ENCODE data around the gene PEX12. TPM values are rescaled to one million over a fixed set of nuclear protein-coding genes. Genes with fewer than 3 reads are reported as not detected.
A peak's percentile ranks its signal among the peaks of the same experiment; 100 is the strongest.

PEX12 gene
- total and polyA plus RNA-seq, 11 donors = 2.6 to 10.8 (median 7.9) TPM

DNA sequence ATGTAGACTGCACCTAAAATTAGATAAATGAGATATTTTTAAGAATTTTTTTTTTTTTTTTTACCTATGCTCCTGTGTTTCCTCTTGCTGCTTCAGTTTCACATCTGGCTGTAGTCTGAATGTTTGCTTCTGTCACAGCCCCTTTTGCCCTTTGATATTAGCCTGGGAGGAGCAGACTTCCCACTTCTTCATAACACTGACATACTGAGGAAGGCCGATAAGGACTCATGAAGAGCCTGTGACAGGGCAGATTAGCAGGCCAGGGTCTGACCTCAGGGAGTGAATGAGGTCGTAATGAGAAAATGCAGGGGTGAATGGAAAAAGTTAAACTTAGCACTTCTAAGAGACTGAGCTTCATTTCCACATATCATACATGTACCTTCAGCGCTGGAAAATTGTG, 17.7 kb downstream of the PEX12 start, which contains the start of gene SLFN14:
SLFN14 (minus strand) TSS at position 117 of the 400 bp plus-strand sequence. CDS start 2,757 bp downstream, outside the sequence.
- H3K27me3 ChIP-seq = peaks cover 0 to 14% (median 0%) of the 10 kb centered on the region in 9 donors

DNA sequence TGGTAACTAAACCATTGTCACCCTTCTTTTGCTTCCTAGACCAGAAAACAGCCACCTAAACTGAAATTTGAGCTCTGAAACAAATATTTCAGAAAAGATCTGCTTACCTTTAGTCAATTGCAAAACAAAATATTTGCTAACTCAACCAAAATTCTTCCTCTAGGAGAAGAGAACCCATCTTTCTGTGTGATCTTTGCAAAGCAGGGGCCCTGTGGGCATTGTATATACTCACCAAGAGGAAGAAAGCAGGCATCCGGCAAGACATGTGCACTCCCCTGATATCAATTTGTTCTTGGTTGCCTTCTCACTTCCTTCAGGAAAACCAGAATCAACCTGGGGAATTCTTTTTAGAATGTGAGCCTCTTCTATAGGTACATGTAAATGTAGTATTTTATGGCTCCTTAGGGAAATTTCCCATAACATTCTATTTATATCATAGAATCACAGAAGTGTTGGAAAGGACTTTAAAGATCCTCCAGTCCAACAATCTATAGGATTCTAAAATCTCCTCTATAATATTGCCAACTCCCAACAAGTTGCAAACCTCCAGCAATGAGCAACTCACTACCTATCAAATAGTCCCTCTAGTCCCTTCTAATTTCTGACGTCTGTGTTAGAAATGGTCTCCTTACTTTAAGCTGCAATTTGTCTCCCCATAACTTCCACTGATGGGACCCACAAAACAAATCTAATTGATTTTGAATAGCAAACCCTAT, 18.7 kb downstream of the PEX12 start:
- Histone ChIP-seq H3K36me3 (no peaks in the 10 kb centered on the region), H3K27ac (no peak overlapping the region), H3K9me3 (no peaks in the 10 kb centered on the region), H3K4me1 (peaks cover 0 to 6% (median 0%) of the 10 kb centered on the region in 12 donors), H3K4me3 (no peak overlapping the region), H3K27me3 (peaks cover 0 to 15% (median 0%) of the 10 kb centered on the region in 9 donors)
- TF ChIP-seq, protein P1, sequence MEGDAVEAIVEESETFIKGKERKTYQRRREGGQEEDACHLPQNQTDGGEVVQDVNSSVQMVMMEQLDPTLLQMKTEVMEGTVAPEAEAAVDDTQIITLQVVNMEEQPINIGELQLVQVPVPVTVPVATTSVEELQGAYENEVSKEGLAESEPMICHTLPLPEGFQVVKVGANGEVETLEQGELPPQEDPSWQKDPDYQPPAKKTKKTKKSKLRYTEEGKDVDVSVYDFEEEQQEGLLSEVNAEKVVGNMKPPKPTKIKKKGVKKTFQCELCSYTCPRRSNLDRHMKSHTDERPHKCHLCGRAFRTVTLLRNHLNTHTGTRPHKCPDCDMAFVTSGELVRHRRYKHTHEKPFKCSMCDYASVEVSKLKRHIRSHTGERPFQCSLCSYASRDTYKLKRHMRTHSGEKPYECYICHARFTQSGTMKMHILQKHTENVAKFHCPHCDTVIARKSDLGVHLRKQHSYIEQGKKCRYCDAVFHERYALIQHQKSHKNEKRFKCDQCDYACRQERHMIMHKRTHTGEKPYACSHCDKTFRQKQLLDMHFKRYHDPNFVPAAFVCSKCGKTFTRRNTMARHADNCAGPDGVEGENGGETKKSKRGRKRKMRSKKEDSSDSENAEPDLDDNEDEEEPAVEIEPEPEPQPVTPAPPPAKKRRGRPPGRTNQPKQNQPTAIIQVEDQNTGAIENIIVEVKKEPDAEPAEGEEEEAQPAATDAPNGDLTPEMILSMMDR (IDR thresholded peaks at IDR 0.05) = no peak
- no peak for TF ChIP-seq POLR2A (IDR thresholded peaks at IDR 0.05)
- ATAC-seq (no peak), DNase-seq (no peak)
- intact Hi-C loops (cut with DNase I) = loop anchor here in 1 of 10 donors (10.0 kb wide), 1 partner anchor 65 kb away; no protein-coding TSS in a partner anchor
- 53 to 71% (median 57%) methylated on average over 2 of the region's 2 CpGs for WGBS, 4 donors

More for the DNA sequence above, 17.7 kb downstream of the PEX12 start, which contains the start of gene SLFN14:
- ATAC-seq = no peak
- 42 to 51% (median 46%) methylated on average over 3 of the region's 3 CpGs for WGBS, 4 donors
- DNase-seq = no peak
- intact Hi-C loops (cut with DNase I) = loop anchor here in 1 of 10 donors (10.0 kb wide), 1 partner anchor 64 kb away; no protein-coding TSS in a partner anchor
- Histone ChIP-seq H3K4me3 (no peak within 1 kb of the TSS), H3K36me3 (no peaks in the 10 kb centered on the region), H3K4me1 (peaks cover 0 to 6% (median 0%) of the 10 kb centered on the region in 12 donors), H3K27ac (no peak within 1 kb of the TSS), H3K9me3 (no peaks in the 10 kb centered on the region)
- TF ChIP-seq POLR2A (IDR thresholded peaks at IDR 0.05) = no peak
- TF ChIP-seq, protein P1 (IDR thresholded peaks at IDR 0.05) = no peak

DNA sequence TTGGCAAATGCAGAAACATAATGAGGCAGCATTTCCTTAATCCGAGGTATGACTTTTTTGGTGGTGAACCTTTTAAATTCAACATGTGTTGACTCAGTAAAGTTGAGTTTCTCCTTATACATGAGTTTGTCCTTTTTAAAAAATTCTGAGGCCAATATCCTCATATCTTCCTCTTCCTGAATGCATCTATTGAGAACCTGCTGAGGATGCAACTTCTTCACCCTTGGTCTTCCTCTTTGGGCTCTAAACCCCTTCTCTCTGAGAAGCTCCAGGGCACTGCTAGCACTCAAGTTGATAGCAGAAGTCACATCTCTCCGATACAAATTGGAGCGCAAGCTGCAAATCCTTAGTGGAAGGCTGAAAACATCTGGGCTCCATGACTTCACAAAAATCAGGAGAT, 21.0 kb downstream of the PEX12 start:
- H3K4me3 ChIP-seq = no peak overlapping the region
- intact Hi-C loops (cut with DNase I) = no loop called here
- H3K27ac ChIP-seq = peak overlapping the region in 1 of 12 donors; percentile 22
- WGBS, 4 donors = 78 to 86% (median 82%) methylated on average over 3 of the region's 3 CpGs
- H3K27me3 ChIP-seq = peaks cover 0 to 15% (median 0%) of the 10 kb centered on the region in 9 donors
- TF ChIP-seq, protein P1 (IDR thresholded peaks at IDR 0.05) = no peak
- no peak for TF ChIP-seq POLR2A (IDR thresholded peaks at IDR 0.05)
- H3K4me1 ChIP-seq = peaks cover 0 to 6% (median 0%) of the 10 kb centered on the region in 12 donors
- H3K9me3 ChIP-seq = no peaks in the 10 kb centered on the region
- DNase-seq (no peak), ATAC-seq (no peak)
- no peaks in the 10 kb centered on the region for H3K36me3 ChIP-seq

DNA sequence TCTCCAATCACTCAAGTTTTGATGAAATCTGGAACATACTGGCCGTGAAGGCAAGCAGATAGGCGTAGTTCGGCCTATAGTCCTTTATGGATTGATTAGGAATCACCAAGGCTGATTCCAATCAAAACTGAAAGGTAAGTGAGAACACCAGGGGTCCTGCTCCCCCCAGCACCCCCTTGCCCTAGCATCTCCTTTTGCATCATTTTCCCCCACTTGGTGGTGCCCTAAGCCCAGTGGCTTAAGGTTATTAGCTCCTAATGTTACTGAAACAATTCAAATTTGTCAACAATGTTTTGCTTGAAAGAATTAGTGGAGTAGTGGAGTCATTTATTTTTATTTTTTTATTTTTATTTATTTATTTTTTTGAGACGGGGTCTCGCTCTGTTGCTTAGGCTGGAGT, 22.7 kb downstream of the PEX12 start:
- Histone ChIP-seq H3K27me3 (peaks cover 0 to 15% (median 0%) of the 10 kb centered on the region in 9 donors), H3K27ac (no peak overlapping the region), H3K36me3 (no peaks in the 10 kb centered on the region), H3K4me1 (peaks cover 0 to 6% (median 0%) of the 10 kb centered on the region in 12 donors), H3K9me3 (no peaks in the 10 kb centered on the region), H3K4me3 (no peak overlapping the region)
- intact Hi-C loops (cut with DNase I) = no loop called here
- no peak for ATAC-seq
- no peak for TF ChIP-seq POLR2A (IDR thresholded peaks at IDR 0.05)
- TF ChIP-seq, protein P1 (IDR thresholded peaks at IDR 0.05) = no peak
- WGBS, 4 donors = 82 to 90% (median 87%) methylated on average over 5 of the region's 5 CpGs
- no peak for DNase-seq
